Embryonic facial prominence (tissue), 1 donor: ENCODE data around the gene SEPTIN7.
"Not testable (repeated sequence)": the region's sequence is repeated elsewhere in the genome, so short reads cannot be mapped to it uniquely, and the experiment has no call there.

Source experiments
- DNase-seq: peaks from one replicate; pipeline ENCODE4 v3.0.0-alpha.2; 2016; ENCODE audit errors: extremely low spot score

Gene SEPTIN7

GRCh38 chr7:35800718-35801391, at the start of gene SEPTIN7:
TSS of gene SEPTIN7 (plus strand) at chr7:35801057. CDS start at chr7:35801210, 153 bp downstream.
- peak; percentile 99 for DNase-seq

- no peak for DNase-seq
These were observed 48.1 kb upstream of the SEPTIN7 start for GRCh38 chr7:35752742-35753141.

GRCh38 chr7:35753761-35754603, 46.9 kb upstream of the SEPTIN7 start:
- DNase-seq, result no peak

- no peak for DNase-seq
These were observed 46.1 kb upstream of the SEPTIN7 start for GRCh38 chr7:35754741-35755140.

GRCh38 chr7:35755711-35756110, 45.1 kb upstream of the SEPTIN7 start:
- no peak for DNase-seq

- not testable (repeated sequence) for DNase-seq
These were observed 44.4 kb upstream of the SEPTIN7 start for GRCh38 chr7:35756453-35756852.

- DNase-seq, result no peak
These were observed 43.3 kb upstream of the SEPTIN7 start for GRCh38 chr7:35757574-35757973.

- no peak for DNase-seq
These were observed 42.4 kb upstream of the SEPTIN7 start for GRCh38 chr7:35758421-35758820.

- DNase-seq, result no peak
These were observed 40.6 kb upstream of the SEPTIN7 start for GRCh38 chr7:35760143-35760745.

GRCh38 chr7:35761871-35762677, 38.8 kb upstream of the SEPTIN7 start:
- no peak for DNase-seq

- no peak for DNase-seq
These were observed 38.1 kb upstream of the SEPTIN7 start for GRCh38 chr7:35762781-35763180.

GRCh38 chr7:35768346-35768745, 32.5 kb upstream of the SEPTIN7 start:
- DNase-seq, result no peak

- DNase-seq, result no peak
These were observed 29.1 kb upstream of the SEPTIN7 start for GRCh38 chr7:35771776-35772175.

- DNase-seq, result no peak
These were observed 26.9 kb upstream of the SEPTIN7 start for GRCh38 chr7:35773994-35774393.

GRCh38 chr7:35776686-35777085, 24.2 kb upstream of the SEPTIN7 start:
- DNase-seq, result no peak

- no peak for DNase-seq
These were observed 23.7 kb upstream of the SEPTIN7 start for GRCh38 chr7:35777121-35777520.

- DNase-seq, result no peak
These were observed 20.8 kb upstream of the SEPTIN7 start for GRCh38 chr7:35780070-35780469.

GRCh38 chr7:35781200-35781701, 19.6 kb upstream of the SEPTIN7 start:
- DNase-seq, result no peak

- DNase-seq, result no peak
These were observed 18.9 kb upstream of the SEPTIN7 start for GRCh38 chr7:35781767-35782515.

GRCh38 chr7:35784332-35784731, 16.5 kb upstream of the SEPTIN7 start:
- no peak for DNase-seq

GRCh38 chr7:35785250-35785649, 15.6 kb upstream of the SEPTIN7 start:
- no peak for DNase-seq
